Left colon (tissue), 2 donors: Measurements from ENCODE around the gene TGM5. TPM values are rescaled to one million over a fixed set of nuclear protein-coding genes. Genes with fewer than 3 reads are reported as not detected.
A peak's percentile ranks its signal among the peaks of the same experiment; 100 is the strongest.
"Not testable (repeated sequence)": the region's sequence is repeated elsewhere in the genome, so short reads cannot be mapped to it uniquely, and the experiment has no call there.

Experiments
- ATAC-seq: fragments of 200-7000 bp; cut with Tn5 transposase; one replicate; pipeline ENCODE4 v1.9.1; 2020; ENCODE audit warnings: mild to moderate bottlenecking, moderate library complexity
- DNase-seq, 2 donors: peaks; one replicate each; pipeline ENCODE4 v3.0.0-alpha.2; 2020
- intact Hi-C, 2 donors: fragments of 100-400 bp; cut with DNase I in 1 of 2; cut with micrococcal nuclease in 1 of 2; formaldehyde crosslinking; loops; one replicate each; pipeline versions ENCODE4 v1.11.2 to v1.14.0; 2022; cut with DNase I, micrococcal nuclease
- long read RNA-seq: library from polyadenylated mRNA; unstranded; transcript quantifications from one replicate; pipeline ENCODE4 v2.0.0, GENCODE V29; 2021
- total RNA-seq, 2 donors: library from RNA; stranded (reverse); fragmentation: NEBNext Ultra II Directional; extraction: Animal tissue kit (Norgen Biotek cat#: 25700); gene quantifications; one replicate each; pipeline ENCODE4 v1.2.1, GENCODE V29; 2021
- donor health status: DM: no; HTN: no; CAD: no.
- donor health status: DM: yes; HTN: yes; CAD: no.

Gene TGM5, protein sequence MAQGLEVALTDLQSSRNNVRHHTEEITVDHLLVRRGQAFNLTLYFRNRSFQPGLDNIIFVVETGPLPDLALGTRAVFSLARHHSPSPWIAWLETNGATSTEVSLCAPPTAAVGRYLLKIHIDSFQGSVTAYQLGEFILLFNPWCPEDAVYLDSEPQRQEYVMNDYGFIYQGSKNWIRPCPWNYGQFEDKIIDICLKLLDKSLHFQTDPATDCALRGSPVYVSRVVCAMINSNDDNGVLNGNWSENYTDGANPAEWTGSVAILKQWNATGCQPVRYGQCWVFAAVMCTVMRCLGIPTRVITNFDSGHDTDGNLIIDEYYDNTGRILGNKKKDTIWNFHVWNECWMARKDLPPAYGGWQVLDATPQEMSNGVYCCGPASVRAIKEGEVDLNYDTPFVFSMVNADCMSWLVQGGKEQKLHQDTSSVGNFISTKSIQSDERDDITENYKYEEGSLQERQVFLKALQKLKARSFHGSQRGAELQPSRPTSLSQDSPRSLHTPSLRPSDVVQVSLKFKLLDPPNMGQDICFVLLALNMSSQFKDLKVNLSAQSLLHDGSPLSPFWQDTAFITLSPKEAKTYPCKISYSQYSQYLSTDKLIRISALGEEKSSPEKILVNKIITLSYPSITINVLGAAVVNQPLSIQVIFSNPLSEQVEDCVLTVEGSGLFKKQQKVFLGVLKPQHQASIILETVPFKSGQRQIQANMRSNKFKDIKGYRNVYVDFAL
- total RNA-seq: not detected
- long read RNA-seq: 0 reads

DNA sequence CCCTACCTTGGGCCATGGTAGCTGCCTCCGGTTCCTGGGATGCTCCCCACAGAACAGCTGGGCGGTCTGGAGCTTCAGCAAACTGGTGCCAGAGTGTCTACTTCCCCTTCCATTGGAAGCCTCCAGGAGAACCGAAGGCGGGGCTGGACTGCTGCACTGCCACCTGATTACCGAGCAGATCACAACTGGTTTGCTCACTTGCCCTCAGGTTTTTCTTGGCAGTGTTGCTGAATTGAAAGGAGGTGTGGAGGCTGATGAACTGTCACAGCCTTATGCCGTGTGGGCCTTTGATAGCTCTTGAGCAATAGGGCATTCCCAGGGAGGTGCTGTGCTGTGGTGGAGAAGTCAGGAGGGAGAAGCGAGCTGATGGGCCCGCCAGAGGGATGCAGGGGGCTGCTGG lies at the start of gene TGM5:
Gene TGM5 (minus strand): TSS at position 95 of the 400 bp plus-strand sequence. CDS start 79 bp downstream, at position 16.
- intact Hi-C loops: no loop called here
- DNase-seq: peak in 1 of 2 donors; percentile 41

DNA sequence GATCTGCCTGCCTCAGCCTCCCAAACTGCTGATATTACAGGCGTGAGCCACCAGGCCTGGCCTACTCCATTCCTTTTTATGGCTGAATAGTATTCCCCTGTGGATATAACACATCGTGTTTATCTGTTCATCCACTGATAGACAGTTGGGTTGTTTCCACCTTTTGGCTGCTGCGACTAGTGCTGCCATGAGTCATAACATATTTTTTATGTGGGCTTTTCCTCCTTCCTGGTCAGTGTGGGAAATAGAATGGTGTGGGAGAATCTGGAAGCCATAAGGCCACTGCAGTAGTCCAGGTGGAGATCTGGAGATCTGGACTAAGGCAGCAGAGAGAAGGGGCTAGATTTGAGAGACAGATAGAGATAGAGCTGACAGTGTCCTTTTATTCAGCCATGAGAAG lies 47.4 kb upstream of the TGM5 start:
- DNase-seq (no peak), ATAC-seq (peak; percentile 25)
- intact Hi-C loops: no loop called here

More for the DNA sequence above, at the start of gene TGM5:
- peak; percentile 95 for ATAC-seq

DNA sequence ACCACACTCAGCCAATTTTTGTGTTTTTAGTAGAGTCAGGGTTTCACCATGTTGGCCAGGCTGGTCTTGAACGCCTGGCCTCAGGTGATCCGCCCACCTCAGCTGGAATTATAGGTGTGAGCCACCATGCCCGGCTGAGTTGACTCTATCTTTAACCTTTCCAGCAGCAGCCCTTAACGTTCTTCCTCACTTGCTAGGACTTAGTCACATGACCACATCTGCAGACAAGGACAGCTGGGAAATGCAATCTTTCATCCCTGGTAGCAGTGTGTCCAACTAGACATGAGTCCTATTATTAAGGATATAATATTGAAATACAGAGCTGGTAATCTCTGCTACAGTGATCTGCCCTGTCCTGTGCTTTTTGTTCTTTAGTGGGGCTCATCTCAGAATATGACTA lies 45.6 kb upstream of the TGM5 start:
- ATAC-seq (no peak), DNase-seq (no peak)
- intact Hi-C loops: no loop called here

DNA sequence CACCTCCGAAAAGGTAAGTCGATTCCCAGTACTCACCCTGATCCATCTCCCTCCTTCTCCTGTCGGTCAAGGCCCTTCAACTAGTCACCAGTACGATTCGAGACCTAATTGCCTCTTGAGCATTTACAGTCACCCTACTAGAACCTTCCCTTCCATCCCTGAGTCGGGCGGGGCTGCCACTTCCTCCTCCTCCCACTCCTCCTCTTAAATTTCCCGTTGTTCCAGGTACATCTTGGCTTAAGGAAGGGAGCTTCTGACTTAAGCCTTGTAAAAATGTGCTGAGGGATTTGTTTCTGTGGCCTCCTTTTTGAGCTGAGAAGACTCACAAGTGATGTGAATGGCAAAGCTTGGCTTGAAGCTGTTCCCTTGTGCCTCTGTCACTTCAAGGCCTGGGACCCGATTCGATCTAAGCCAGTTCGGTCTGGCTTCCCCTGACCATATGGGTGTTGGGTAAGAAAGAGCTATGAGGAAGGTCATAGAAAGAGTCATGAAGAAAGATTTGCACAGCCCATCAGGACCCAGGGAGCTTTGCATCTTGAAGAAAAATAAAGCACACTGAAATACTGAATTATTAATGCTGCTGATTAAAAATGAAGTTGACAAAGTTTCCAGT lies 35.6 kb upstream of the TGM5 start, which contains the start of gene TGM7:
Gene TGM7 (minus strand): TSS at position 51 of the 613 bp plus-strand sequence.
- ATAC-seq: no peak
- no peak for DNase-seq
- intact Hi-C loops: no loop called here

DNA sequence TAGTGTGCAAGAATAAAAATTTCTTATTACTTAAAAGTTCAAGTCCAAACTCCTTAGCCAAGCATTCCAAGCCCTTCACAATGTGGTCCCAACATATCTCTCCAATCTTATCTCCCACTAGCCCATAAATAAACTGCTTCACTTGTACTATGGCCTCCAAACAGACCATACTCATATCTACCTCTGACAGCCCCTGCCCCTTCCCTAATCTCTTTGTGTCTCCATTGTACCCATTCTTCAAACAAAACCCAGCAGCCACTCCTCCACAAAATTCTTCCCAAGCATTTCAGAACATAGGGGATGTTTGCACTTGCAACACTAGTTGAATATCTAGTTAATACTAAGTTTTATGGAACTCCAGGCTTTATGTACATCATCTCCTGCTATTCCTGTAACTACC lies 33.2 kb upstream of the TGM5 start:
- ATAC-seq (no peak), DNase-seq (no peak)
- intact Hi-C loops: no loop called here

DNA sequence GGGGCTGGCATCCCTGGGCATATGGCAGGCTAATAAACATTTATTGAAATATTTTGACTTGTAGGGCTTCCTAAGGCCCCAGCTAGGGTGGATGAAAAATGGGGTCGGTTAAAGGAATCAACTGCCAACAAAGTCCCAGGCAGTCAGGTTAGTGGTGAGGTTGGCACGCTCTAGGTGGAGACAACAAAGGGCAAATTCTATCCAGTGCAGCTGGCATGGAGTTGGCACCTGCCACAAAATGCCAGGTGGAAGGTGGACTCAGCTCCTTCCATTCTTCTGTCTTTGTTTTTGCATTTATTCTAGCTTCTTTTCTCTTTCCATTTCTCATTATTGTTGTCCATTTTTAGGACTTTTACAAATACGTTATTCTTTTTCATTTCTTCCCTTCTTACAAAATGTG lies 32.7 kb upstream of the TGM5 start:
- DNase-seq: no peak
- no peak for ATAC-seq
- intact Hi-C loops: no loop called here

DNA sequence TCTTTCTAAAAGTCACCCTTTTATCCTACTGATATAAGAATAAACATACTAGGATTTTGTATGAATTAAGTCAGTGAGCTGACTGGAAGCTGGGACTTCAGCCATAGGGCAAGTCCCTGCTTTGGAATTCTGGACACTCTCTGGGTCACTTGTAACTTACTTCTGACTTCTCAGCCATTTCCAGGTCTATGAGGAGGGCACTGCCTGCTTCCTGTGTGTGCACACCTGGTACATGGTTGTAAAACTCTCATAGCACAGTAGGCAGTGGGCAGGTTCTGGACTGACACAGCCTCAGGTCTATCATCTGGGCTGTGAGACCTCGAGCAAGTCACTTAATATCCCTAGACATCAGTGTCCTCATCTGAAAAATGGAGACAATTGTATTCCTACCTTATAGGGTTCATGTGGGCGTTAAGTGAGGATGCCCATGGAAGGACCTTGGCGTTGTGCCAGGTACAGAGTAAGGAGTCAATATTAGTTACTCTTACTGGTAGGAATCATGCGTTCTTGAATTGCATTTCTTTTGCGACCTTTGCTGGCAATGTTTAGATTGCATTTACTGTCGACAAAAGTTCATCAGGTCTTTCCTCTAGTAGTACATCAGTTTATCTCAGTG lies 27.5 kb upstream of the TGM5 start:
- ATAC-seq: peak; percentile 80
- intact Hi-C loops: no loop called here
- no peak for DNase-seq

DNA sequence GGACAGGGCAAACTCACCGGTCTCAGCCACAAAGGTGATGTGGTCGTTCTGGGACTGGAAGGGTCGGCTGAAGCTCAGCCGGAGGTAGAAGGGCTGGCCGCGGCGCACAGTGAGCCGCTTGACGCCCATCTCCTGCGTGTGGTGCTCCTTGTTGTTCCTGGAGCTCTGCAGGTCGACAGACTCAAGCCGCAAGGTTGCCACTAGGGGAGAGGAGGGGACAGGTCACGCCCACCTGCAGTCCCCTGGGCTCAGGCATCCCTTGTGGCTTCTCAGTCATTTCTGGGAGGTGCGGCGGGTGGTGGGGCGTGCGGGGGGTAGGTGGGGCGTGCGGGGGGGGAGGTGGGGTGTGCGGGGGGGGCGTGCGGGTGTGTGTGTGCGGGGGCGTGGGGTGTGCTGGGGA lies 26.7 kb upstream of the TGM5 start:
- ATAC-seq: no peak
- intact Hi-C loops: no loop called here
- no peak for DNase-seq

DNA sequence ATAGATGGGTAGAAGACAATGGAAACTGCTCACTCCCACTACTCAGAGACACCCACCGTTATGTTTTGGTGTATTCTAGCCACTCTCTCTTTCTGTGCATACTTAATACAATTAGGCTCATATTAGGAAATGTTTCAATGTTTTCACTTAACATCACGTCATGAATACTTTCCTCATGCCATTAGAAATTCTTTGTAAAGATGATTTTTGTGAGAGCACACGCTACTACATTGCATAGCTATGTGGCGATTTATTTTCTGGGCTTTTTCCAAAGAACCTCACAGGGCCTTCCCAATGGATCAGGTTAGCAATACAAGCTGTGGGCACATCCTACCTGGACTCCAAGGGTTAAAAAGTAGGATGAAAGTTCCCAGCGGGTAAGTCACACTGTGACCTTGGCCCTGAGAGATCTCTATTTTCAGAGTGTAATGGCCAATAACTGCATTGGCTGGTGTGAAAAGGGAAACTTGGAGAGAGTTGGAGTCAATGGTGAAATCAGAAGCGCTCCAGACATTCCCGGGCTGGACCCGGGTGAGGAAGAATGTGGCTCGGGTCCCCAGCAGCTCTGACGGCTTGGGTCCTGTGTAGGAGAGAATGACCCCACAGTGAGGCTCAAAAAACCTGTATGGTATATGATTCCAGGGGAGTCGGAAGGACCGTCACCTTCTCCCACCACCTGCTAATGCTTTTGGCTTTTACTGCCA lies 25.8 kb upstream of the TGM5 start:
- DNase-seq (no peak), ATAC-seq (no peak)
- intact Hi-C loops: no loop called here

DNA sequence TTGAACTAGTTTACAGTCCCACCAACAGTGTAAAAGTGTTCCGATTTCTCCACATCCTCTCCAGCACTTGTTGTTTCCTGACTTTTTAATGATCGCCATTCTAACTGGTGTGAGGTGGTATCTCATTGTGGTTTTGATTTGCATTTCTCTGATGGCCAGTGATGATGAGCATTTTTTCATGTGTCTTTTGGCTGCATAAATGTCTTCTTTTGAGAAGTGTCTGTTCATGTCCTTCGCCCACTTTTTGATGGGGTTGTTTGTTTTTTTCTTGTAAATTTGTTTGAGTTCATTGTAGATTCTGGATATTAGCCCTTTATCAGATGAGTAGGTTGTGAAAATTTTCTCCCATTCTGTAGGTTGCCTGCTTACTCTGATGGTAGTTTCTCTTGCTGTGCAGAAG lies 22.9 kb upstream of the TGM5 start:
- intact Hi-C loops, ATAC-seq, DNase-seq: not testable (repeated sequence)

DNA sequence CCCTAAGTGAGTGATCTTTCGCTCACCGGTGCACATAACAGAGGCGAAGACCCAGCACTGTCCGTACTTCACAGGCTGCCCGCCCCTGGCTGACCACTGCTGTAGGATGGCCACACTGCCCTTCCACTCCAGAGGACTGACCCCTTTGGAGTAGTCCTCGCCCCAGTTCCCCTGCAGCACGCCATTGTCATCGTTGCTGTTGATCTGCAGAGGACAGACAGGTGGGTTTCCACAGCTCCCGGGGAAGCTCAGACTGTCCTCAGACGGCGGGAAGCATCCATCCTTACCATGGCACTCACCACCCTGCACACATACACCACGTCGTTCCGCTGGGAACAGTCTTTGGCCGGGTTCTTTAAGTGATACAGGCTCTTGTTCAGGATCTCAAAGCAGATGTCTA lies 20.5 kb upstream of the TGM5 start:
- ATAC-seq: no peak
- DNase-seq: no peak
- intact Hi-C loops: no loop called here

DNA sequence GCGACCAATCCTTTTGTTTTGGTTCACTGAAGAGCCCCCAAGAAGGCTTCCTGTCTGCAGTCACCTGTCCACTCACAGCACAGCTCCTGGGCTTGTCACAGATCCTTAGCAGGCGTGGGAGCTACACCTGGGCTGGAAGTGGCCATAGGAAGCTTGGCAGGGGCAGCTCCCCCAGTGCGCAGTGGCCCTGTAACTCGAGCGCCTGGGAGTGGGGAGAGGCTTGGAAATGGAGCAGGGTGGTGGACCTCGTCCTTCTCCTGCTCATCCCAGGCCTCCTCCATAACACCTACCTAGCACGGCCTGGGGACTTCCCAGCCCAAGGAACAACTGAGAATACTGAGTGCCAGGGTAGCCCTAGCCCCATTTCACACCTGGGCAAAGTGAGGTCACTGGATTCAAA lies 19.3 kb upstream of the TGM5 start:
- no peak for ATAC-seq
- DNase-seq: no peak
- intact Hi-C loops: no loop called here

DNA sequence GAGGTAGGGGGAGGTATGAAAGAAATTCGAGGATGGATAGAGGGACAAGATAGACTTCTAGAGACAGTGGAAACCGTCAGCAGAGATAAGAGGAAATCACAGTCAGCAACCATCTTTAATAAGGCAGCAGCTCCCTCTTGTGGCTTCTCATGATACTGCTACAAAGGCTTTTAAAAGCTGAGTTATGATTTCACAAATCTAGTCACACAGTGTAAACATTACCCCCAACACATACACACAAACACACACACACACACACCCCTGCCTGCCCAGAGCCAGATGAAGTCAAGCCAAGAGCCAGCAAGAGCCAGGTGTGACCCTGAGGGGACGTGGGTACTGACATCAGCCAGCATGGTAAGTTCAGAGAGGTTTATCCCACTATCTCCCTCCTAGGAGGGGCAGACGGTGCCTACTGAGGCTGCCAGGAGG lies 18.9 kb upstream of the TGM5 start:
- ATAC-seq (peak; percentile 70), DNase-seq (peak in 1 of 2 donors; percentile 48)
- intact Hi-C loops: no loop called here

DNA sequence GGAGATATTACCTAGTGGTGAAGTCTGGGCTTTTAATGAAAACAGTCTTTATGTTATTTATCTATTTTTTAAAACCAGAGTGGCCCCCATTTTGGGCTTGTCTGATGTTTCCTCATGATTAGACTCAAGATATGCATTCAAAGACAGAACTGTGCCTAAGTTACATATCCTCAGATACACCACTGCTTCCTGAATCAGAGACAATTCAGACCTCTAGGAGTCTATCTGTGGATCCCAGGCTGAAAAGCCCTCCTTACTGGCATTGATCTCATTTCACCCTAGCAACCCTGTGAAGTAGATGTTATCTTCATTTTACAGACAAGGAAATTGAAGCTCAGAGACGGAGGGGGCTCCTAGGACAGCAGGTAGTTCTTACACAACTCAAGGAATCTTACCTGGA lies 16.8 kb upstream of the TGM5 start:
- ATAC-seq (no peak), DNase-seq (no peak)
- intact Hi-C loops: loop anchor here in 1 of 2 donors (5.0 kb wide), 1 partner anchor 56 kb away; no protein-coding TSS in a partner anchor

DNA sequence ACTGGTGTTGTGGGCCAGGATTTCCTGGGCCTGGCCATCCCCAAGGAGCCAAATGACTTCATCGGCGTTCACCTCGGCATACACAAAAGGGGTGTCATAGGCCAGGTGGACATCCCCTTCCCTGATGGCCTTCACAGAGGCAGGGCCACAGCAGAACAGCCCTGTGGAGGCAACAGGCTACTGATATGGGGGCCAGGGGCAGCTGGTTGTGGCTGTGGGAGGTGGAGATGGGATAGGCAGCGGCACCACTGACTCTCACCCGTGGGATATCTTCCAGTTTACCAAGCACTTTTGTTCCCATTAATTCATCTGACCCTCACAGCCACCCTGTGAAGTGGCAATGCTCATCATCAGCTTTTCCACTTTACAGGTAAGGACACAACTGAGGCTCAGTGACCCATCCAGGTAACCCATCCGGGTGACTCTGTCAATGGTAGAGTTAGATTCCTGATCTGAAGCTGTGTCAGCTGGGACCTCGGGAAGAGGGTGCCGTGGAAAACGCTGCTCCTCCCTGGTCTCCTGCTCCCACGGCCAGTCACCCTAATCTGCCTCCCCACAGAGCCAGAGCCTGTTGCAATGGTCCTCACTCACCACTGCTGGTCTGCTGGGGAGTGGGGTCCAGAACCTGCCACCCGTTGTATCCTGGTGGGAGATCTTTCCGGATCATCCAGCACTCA lies 15.3 kb upstream of the TGM5 start:
- ATAC-seq: no peak
- DNase-seq: no peak
- intact Hi-C loops: loop anchor here in 1 of 2 donors (5.0 kb wide), 1 partner anchor 55 kb away; no protein-coding TSS in a partner anchor

DNA sequence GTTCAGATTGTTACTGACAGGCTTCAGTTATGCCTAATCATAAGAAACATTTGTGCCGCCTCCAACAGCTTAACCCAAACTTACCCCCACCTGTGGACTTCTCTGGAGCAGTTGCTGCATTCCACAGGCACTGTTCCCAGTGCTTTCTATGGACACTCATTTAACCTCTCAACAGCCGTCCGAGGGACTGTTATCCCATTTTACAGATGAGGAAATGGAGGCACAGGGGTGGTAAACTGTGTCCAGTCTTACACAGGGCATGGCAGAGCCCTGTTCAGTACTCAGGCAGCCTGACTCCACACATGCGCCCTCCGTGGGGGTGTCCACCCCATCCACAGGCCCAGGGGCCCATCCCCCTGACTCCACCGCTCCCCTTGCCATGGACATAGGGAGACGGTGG lies 14.3 kb upstream of the TGM5 start:
- intact Hi-C loops: loop anchor here in 1 of 2 donors (5.0 kb wide), 1 partner anchor 54 kb away; no protein-coding TSS in a partner anchor
- no peak for DNase-seq
- ATAC-seq: no peak

DNA sequence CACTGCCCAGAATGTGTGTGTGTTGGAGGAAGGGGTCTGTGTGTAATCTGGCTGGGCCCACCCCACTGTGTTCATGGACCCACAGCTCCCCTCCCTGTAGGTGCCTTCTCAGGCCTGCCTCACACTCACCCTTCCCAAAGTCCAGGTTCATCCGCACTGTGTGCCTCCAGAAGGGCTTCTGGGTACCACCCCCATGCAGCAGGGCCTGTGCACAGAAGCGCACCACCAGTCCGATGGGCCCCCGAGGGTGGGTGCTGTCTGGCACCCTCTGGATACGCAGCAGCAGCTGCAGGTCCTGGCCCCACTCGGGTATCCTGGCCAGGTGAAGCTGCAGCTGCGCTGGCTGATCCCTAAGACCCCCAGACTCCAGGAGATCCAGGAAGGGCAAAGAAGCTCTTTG lies 12.8 kb upstream of the TGM5 start:
- ATAC-seq (no peak), DNase-seq (no peak)
- intact Hi-C loops: no loop called here

DNA sequence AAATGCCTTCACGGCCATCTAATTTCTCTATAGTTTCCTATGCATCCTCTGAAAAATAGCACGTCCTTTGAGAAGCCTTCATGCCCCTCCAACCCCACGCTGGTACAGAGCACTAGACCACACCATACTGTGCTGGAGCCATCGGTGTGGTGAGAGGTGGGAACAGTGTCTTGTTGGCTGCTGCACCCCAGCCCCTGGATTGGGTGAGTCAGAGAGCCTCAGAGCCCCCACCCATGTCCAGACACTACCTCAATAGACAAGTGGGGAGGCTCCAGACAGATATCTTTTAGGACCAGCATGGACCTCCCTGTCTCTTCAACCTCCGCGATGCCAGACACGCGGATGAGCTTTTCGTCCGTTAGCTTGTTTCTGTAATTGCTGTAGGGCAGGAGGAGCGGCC lies 12.1 kb upstream of the TGM5 start:
- DNase-seq (no peak), ATAC-seq (no peak)
- intact Hi-C loops: no loop called here
